ENCODE measurements around the gene GNB5.

GNB5 gene

DNA sequence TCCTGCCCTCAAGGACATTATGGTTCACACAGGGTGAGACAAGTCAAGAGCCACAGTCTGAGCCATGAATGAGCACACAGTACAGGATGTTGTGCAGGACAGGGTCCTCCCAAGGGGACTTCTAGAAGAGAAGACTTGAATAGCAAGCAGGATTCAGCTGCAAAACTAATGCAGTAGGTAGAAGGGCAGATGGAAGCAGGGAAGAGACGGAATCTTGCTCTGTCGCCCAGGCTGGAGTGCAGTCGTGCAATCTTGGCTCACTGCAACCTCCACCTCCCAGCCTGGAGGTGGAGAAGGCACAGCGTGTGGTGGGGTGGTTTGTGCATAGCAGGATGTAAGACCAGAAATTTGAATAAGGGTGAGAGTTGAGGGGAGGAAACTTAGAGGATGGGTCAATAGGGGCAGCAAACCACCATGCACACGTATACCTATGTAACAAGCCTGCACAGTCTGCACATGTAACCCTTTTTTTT, 86.6 kb downstream of the GNB5 start:
- no peak for TF ChIP-seq CTCF (IDR thresholded peaks at IDR 0.05; ENCODE audit: low read depth, low read length)
- no peak overlapping the region for H3K4me3 ChIP-seq (ENCODE audit: low read depth, low read length)

DNA sequence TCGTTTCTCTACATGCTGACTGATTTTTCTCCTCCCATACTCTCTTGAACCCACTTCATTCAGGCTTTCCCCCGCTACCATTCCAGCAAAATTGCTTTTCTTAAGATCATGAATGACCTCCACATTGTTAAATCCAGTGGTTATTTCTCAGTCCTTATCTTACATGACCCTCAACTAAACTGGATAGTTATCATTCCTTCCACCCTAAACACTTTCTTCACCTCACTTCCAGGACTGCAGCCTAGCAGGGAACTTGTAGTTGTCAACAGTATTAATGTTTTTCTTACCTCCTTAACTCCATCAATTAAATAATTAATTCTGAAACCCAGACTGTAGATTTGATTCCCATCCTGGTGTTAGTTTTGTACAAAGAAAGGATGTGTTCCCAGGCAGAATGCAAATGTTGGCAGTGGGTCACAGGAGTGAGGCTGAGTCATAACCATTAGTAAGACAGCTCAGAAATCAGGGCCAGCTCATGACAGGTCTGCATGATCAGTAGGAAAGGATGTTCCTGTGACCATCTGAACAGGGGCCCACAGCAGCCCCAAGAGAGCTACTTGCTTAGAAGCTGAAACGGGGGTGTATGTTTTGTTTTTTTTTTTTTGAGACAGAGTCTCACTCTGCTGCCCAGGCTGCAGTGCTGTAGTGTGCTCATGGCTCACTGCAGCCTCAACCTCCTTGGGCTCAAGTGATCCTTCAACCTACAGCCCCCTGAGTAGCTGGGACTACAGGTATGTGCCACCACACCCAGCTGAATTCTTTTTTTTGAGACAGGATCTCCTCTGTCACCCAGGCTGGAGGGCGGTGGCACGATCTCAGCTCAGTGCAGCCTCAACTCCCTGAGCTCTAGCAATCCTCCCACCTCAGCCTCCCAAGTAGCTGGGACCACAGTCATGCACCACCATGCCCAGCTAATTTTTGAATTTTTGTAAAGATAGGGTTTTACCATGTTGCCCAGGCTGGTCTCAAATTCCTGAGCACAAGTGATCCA, 87.7 kb downstream of the GNB5 start:
- H3K4me3 ChIP-seq (ENCODE audit: low read depth, low read length), result no peak overlapping the region
- no peak for TF ChIP-seq CTCF (IDR thresholded peaks at IDR 0.05; ENCODE audit: low read depth, low read length)

GRCh38 chr15:52102463-52102862, 88.7 kb downstream of the GNB5 start:
- no peak overlapping the region for H3K4me3 ChIP-seq (ENCODE audit: low read depth, low read length)
- no peak for TF ChIP-seq CTCF (IDR thresholded peaks at IDR 0.05; ENCODE audit: low read depth, low read length)

DNA sequence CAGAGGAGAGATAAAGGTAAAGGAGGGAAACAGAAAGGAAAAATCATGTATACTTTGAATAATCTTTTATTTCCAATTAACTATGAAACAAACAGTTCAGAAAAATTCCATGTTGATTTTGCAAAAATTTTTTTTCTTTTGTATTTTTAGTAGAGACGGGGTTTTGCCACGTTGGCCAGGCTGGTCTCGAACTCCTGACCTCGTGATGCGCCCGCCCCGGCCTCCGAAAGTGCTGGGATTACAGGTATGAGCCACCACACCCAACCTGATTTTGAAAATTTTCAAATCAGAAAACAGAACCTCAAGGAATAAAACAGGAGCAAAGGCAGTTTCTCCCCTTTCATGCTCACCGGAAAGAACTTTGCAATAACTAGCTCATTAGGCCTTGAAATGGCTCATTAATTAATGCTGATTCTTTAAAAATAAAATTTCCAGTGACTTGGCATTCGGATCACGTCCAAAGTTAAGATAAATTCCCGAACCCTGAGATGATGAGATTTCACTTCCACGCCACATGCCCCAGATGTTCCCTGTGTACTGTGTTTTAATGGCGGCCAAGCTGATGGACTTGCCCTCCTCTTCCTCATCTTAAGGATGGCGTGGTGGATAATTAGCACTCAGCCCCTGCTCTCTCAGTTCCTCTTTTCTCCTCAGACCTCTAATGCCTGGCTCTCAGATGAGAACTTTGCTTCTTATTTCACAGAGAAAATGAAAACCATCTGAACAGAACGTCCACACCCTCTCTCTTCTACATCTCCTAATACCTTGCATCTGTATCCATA, 89.5 kb downstream of the GNB5 start:
- H3K4me3 ChIP-seq (ENCODE audit: low read depth, low read length), result no peak overlapping the region
- no peak for TF ChIP-seq CTCF (IDR thresholded peaks at IDR 0.05; ENCODE audit: low read depth, low read length)

- no peak for TF ChIP-seq CTCF (IDR thresholded peaks at IDR 0.05; ENCODE audit: low read depth, low read length)
Observed at GRCh38 chr15:52100807-52101442, 90.3 kb downstream of the GNB5 start.

GRCh38 chr15:52099651-52100272, 91.4 kb downstream of the GNB5 start:
- TF ChIP-seq CTCF (IDR thresholded peaks at IDR 0.05; ENCODE audit: low read depth, low read length), result no peak
- no peak overlapping the region for H3K4me3 ChIP-seq (ENCODE audit: low read depth, low read length)

More at GRCh38 chr15:52100807-52101442, 90.3 kb downstream of the GNB5 start:
- no peak overlapping the region for H3K4me3 ChIP-seq (ENCODE audit: low read depth, low read length)
